A673 (cell line): ENCODE data around the gene SIRT2.

Experiments
- CTCF ChIP-seq: fragments of 300-800, 200-600 bp; sonication (generic); conservative IDR thresholded peaks from 2 replicates; pipeline ENCODE4 v1.5.1; 2017; ENCODE audit warnings: low read depth, mild to moderate bottlenecking, antibody characterized with exemption, low read length, moderate library complexity, mixed read lengths
- EZH2 ChIP-seq: fragments of 200-600 bp; sonication (generic); IDR thresholded peaks from 2 replicates; pipeline ENCODE4 v1.6.1; 2017; ENCODE audit warnings: borderline replicate concordance, low read depth, mild to moderate bottlenecking, mixed read lengths, antibody characterized with exemption, low read length; ENCODE audit not compliant: poor library complexity, severe bottlenecking

DNA sequence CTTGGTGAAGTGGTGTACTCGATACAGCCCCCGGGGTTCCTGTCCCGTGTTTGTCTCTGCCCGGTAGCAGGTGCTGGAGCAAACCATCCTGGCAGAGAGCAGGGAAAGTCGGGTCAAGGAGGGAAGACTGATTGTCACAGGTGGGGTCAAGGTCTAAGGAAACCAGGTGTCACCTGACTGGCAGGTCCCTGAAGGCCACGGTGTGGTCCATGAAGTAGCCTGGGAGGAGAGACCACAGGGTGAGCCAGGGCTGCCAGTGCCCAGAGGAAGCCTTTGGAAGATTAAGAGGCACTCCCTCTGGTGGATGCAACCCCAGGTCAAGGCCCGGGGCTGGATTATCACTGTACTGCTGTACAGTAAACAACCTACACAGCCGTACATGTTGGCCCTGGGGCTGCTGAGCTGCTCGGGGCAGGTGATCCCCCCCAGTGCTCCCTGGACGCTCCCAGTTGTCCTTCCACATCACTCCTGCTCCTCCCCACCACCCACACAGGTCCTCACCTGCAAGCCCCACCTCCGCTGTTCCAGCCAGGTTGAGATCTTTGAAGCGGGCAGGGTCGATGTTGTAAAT, 18.6 kb upstream of the SIRT2 start:
- TF ChIP-seq CTCF: no peak
- no peak for TF ChIP-seq EZH2
